K562 (cell line): ENCODE results near the gene MILR1. TPM values are rescaled to one million over a fixed set of nuclear protein-coding genes. Genes with fewer than 3 reads are reported as not detected.

ENCODE experiments used
- ATAC-seq: fragments of 200-7000 bp; cut with Tn5 transposase; 3 replicates; pipeline ENCODE4 v1.9.1; 2020; ENCODE audit warnings: moderate library complexity
- BruUV-seq: library from RNA; stranded (reverse); fragments of 400-500 nt; replicated peaks from 2 replicates; lab custom pipeline; 2021; lab: Mats Ljungman, UMichigan
- CTCF ChIA-PET: fragments of 300-600 bp; formaldehyde crosslinking; extraction: SDS; loops from one replicate; lab custom pipeline; 2021; ENCODE audit warnings: low intra/inter-chr PET ratio; lab: Yijun Ruan, JAX
- POLR2A ChIA-PET: fragments of 300-600, 350-650 bp; sonication (Branson Sonifier 250); formaldehyde crosslinking; extraction: SDS; loops from one replicate; lab custom pipeline; 2021; ENCODE audit warnings: antibody characterized with exemption, inconsistent platforms; lab: Yijun Ruan, JAX
- DNase-seq, 4 experiments: peaks; one replicate each; pipeline versions ENCODE4 v3.0.0 to v3.0.0-alpha.2; 2011 to 2018; ENCODE audit warnings: low spot score in 3 of 4, mixed read lengths in 3 of 4; ENCODE audit errors: extremely low read depth in 1 of 4
- FAIRE-seq: peaks from 2 replicates; lab custom pipeline; 2011; peaks lifted over from hg19 to GRCh38; lab: Jason Lieb, UNC
- H2AFZ ChIP-seq: 2 replicates; pipeline ENCODE4 v1.6.0; 2011; ENCODE audit warnings: low read depth, low read length, control low read depth, inconsistent platforms
- H3K27ac ChIP-seq: fragments of 200-600 bp; 3 replicates; pipeline ENCODE4 v1.8.0; 2011; ENCODE audit warnings: low read depth, mild to moderate bottlenecking, control low read depth, inconsistent platforms, low read length, moderate library complexity, mixed read lengths; ENCODE audit errors: extremely low read depth
- H3K27me3 ChIP-seq, 2 experiments: fragments of 300-600 bp in 1 of 2; 2 replicates in 1 of 2; 3 replicates in 1 of 2; pipeline versions ENCODE4 v1.6.0 to v1.8.0; 2011; ENCODE audit warnings: inconsistent platforms in 2 of 2, low read length in 2 of 2, mild to moderate bottlenecking in 1 of 2, mixed read lengths in 1 of 2, moderate library complexity in 1 of 2; ENCODE audit not compliant: control insufficient read depth in 2 of 2, insufficient read depth in 2 of 2
- H3K36me3 ChIP-seq: fragments of 300-600 bp; 3 replicates; pipeline ENCODE4 v1.8.0; 2011; ENCODE audit warnings: mild to moderate bottlenecking, low read length, inconsistent platforms; ENCODE audit not compliant: control insufficient read depth, insufficient read depth
- H3K4me1 ChIP-seq, 2 experiments: fragments of 200-600 bp in 1 of 2; replicated peaks in 1 of 2; 2 replicates in 1 of 2; 3 replicates in 1 of 2; pipeline versions ENCODE4 v1.5.1 to v1.8.0; 2011; ENCODE audit warnings: inconsistent platforms in 2 of 2, low read length in 2 of 2, mild to moderate bottlenecking in 1 of 2, mixed read lengths in 1 of 2, moderate library complexity in 1 of 2; ENCODE audit not compliant: control insufficient read depth in 2 of 2, insufficient read depth in 2 of 2
- H3K4me2 ChIP-seq: 2 replicates; pipeline ENCODE4 v1.6.1; 2011; ENCODE audit warnings: low read length, control low read depth, inconsistent platforms, mixed read lengths; ENCODE audit not compliant: insufficient read depth
- H3K4me3 ChIP-seq: fragments of 200-600 bp; sonication (generic), shearing (Covaris generic); 2 replicates; pipeline ENCODE4 v1.5.1; 2016; ENCODE audit warnings: control low read depth, inconsistent platforms
- H3K79me2 ChIP-seq: fragments of 200-600 bp; 3 replicates; pipeline ENCODE4 v1.8.0; 2011; ENCODE audit warnings: low read length, inconsistent platforms; ENCODE audit not compliant: control insufficient read depth, insufficient read depth
- H3K9ac ChIP-seq, 2 experiments: 2 replicates each; pipeline versions ENCODE4 v1.6.0 to v1.6.1; 2011; ENCODE audit warnings: low read depth in 2 of 2, low read length in 2 of 2, control low read depth in 1 of 2, inconsistent platforms in 1 of 2, mild to moderate bottlenecking in 1 of 2, mixed read lengths in 1 of 2; ENCODE audit not compliant: insufficient read depth in 1 of 2
- H3K9me1 ChIP-seq: one replicate; pipeline ENCODE4 v1.6.0; 2011; ENCODE audit warnings: inconsistent platforms, mild to moderate bottlenecking, low read length, moderate library complexity; ENCODE audit not compliant: control insufficient read depth, insufficient read depth
- H3K9me3 ChIP-seq: replicated peaks from 2 replicates; pipeline ENCODE4 v1.5.1; 2011; ENCODE audit warnings: low read depth, low read length, inconsistent platforms; ENCODE audit not compliant: control insufficient read depth, insufficient read depth
- H4K20me1 ChIP-seq: replicated peaks from 2 replicates; pipeline ENCODE4 v1.6.1; 2011; ENCODE audit warnings: low read length, inconsistent platforms, mixed read lengths; ENCODE audit not compliant: control insufficient read depth, insufficient read depth
- L3MBTL2 ChIP-seq: fragments of 450-650 bp; IDR thresholded peaks from 2 replicates; pipeline ENCODE4 v1.6.1; 2016; ENCODE audit warnings: mild to moderate bottlenecking, moderate library complexity
- PRDM10 ChIP-seq: fragments of 450-650 bp; IDR thresholded peaks from 2 replicates; pipeline ENCODE4 v1.6.1; 2018; ENCODE audit not compliant: partially characterized antibody
- WGBS: fragments of 100-300 bp; shearing (Covaris generic); methylation state at CpG from one replicate; pipeline ENCODE4 v1.1.6; 2016; ENCODE audit warnings: low coverage, mixed read lengths; ENCODE audit not compliant: insufficient coverage; ENCODE audit errors: missing lambda C conversion rate; 5-methylcytosine and 5-hydroxymethylcytosine counted together
- in situ Hi-C: fragments of 300-500 bp; cut with MboI; formaldehyde crosslinking; loops from 4 replicates; pipeline ENCODE4 v1.15.0; 2018; ENCODE audit warnings: inconsistent platforms, mixed read lengths
- intact Hi-C: fragments of 100-400 bp; cut with micrococcal nuclease; formaldehyde crosslinking; loops from 2 replicates; pipeline ENCODE4 v1.14.2; 2022
- polyA plus RNA-seq, 8 experiments: library from polyadenylated mRNA; depleted of rRNA in 4 of 8; stranded (reverse) in 5 of 8; unstranded in 3 of 8; fragments of >200 nt; fragmentation: Nextera tagmentation in 2 of 8; fragmentation: Illumina TruSeq in 1 of 8; extraction: Ambion mirVana in 2 of 8; extraction: Trizol in 1 of 8; gene quantifications; 2 replicates each; pipeline versions ENCODE4 v1.2.1 to v1.2.3, GENCODE V29; 2011 to 2014; ENCODE audit warnings: inconsistent platforms in 1 of 8, missing spikeins in 1 of 8
- total RNA-seq, 7 experiments: library from RNA; depleted of rRNA in 6 of 7; stranded (reverse); fragments of >200 nt in 6 of 7; fragmentation: Illumina TruSeq in 2 of 7; extraction: Trizol in 2 of 7; gene quantifications; 2 replicates each; pipeline versions ENCODE4 v1.2.1 to v1.2.3, GENCODE V29; 2011 to 2021; ENCODE audit warnings: low replicate concordance in 1 of 7
- TF ChIP-seq, protein P1 (sequence below): fragments of 450-650 bp; formaldehyde crosslinking; IDR thresholded peaks from 2 replicates; pipeline ENCODE4 v1.4.0; 2022; ENCODE audit warnings: missing genetic modification characterization

Gene MILR1
- total and polyA plus RNA-seq, 9 of the 15 experiments (the other 6 are each of a cell fraction or from before 2014, with no cell fraction given): 3.8 to 14.1 (median 7.1) TPM

DNA sequence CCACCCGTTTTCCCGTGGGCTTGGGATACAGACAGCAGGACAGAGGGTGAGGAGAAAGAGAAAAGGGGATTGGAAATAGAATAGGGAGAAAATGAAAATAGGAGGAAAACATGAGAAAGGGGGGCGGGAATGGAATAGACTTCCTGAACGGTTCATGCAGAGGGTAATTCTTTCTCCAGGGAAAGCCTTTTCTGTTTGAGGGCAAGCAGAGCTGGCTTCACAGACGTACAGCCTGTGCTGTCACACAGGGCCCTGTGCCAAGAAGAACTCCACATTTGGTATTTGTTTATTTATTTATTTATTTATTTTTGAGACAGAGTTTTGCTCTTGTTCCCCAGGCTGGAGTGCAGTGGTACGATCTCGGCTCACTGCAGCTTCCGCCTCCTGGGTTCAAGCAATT lies 12.0 kb downstream of the MILR1 start:
- H3K27me3 ChIP-seq: no peaks in the 10 kb centered on the region
- no peak overlapping the region for H3K27ac ChIP-seq
- ChIA-PET CTCF (no interaction called here), POLR2A (interaction anchor here (0.6 to 3.4 kb wide), 4 partner anchors 12 to 644 kb away, joined by 3 to 11 read pairs (median 4); partner anchors contain the start of gene MILR1)
- no peaks in the 10 kb centered on the region for H4K20me1 ChIP-seq
- no peaks in the 10 kb centered on the region for H3K4me1 ChIP-seq
- in situ Hi-C loops: no loop called here
- H3K9ac ChIP-seq: no peak overlapping the region
- H3K4me2 ChIP-seq: no peak overlapping the region
- no TSS peak for BruUV-seq
- FAIRE-seq: no peak
- H3K36me3 ChIP-seq: no peaks in the 10 kb centered on the region
- TF ChIP-seq PRDM10 (peak; percentile 8), L3MBTL2 (no peak)
- TF ChIP-seq, protein P1, sequence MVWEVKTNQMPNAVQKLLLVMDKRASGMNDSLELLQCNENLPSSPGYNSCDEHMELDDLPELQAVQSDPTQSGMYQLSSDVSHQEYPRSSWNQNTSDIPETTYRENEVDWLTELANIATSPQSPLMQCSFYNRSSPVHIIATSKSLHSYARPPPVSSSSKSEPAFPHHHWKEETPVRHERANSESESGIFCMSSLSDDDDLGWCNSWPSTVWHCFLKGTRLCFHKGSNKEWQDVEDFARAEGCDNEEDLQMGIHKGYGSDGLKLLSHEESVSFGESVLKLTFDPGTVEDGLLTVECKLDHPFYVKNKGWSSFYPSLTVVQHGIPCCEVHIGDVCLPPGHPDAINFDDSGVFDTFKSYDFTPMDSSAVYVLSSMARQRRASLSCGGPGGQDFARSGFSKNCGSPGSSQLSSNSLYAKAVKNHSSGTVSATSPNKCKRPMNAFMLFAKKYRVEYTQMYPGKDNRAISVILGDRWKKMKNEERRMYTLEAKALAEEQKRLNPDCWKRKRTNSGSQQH: no peak
- H2AFZ ChIP-seq: no peak overlapping the region
- H3K9me3 ChIP-seq: no peaks in the 10 kb centered on the region
- no peaks in the 10 kb centered on the region for H3K9me1 ChIP-seq
- no peak for DNase-seq
- WGBS: 63% methylated on average over 8 of the region's 8 CpGs
- H3K4me3 ChIP-seq: no peak overlapping the region
- intact Hi-C loops: no loop called here
- ATAC-seq: no peak
- no peaks in the 10 kb centered on the region for H3K79me2 ChIP-seq
